Pancreas (tissue), 10 donors: ENCODE data around the gene DZIP1. TPM values are rescaled to one million over a fixed set of nuclear protein-coding genes. Genes with fewer than 3 reads are reported as not detected.
"Not testable (repeated sequence)": the region's sequence is repeated elsewhere in the genome, so short reads cannot be mapped to it uniquely, and the experiment has no call there.

ENCODE experiments used
- ATAC-seq, 4 donors: fragments of 200-7000 bp; cut with Tn5 transposase; one replicate each; pipeline versions ENCODE4 v1.8.0 to v1.9.1; 2020; ENCODE audit warnings: mild to moderate bottlenecking in 4 of 4, moderate library complexity in 4 of 4
- DNase-seq, 6 donors: peaks; one replicate each; pipeline ENCODE4 v3.0.0-alpha.2; 2020
- FAIRE-seq: peaks from 2 replicates; lab custom pipeline; 2012; peaks lifted over from hg19 to GRCh38; lab: Jason Lieb, UNC
- H3K27ac ChIP-seq, 4 donors: fragments of 200-600 bp; sonication (generic); 1 replicate in 3 of 4; 2 replicates in 1 of 4; pipeline versions ENCODE4 v1.5.0 to v1.8.0; 2020
- H3K27me3 ChIP-seq, 4 donors: fragments of 200-600 bp; one replicate each; pipeline ENCODE4 v1.8.0; 2021
- H3K36me3 ChIP-seq, 3 donors: fragments of 200-600 bp; sonication (generic) in 1 of 3; one replicate each; pipeline versions ENCODE4 v1.5.0 to v1.8.0; 2020 to 2021
- H3K4me1 ChIP-seq, 3 donors: fragments of 200-600 bp; one replicate each; pipeline ENCODE4 v1.8.0; 2021
- H3K4me3 ChIP-seq, 4 donors: fragments of 200-600 bp; sonication (generic) in 2 of 4; one replicate each; pipeline versions ENCODE4 v1.5.0 to v1.8.0; 2020 to 2021
- H3K9me3 ChIP-seq, 4 donors: fragments of 200-600 bp; one replicate each; pipeline ENCODE4 v1.8.0; 2021
- WGBS, 2 donors: extraction: QIAGEN DNeasy Blood & Tissue Kit; methylation state at CpG; one replicate each; pipeline ENCODE4 v1.1.7; 2013; 5-methylcytosine and 5-hydroxymethylcytosine counted together
- intact Hi-C, 3 donors: fragments of 100-400 bp; cut with DNase I; formaldehyde crosslinking; loops; one replicate each; pipeline versions ENCODE4 v1.11.1 to v1.14.2; 2022
- polyA plus RNA-seq, 2 donors: library from polyadenylated mRNA; stranded (reverse); fragments of 200-250 nt; gene quantifications; one replicate each; pipeline ENCODE4 v1.2.3, GENCODE V29; 2013
- total RNA-seq, 6 donors: library from RNA; stranded (reverse); fragmentation: NEBNext Ultra II Directional in 4 of 6; extraction: Animal tissue kit (Norgen Biotek cat#: 25700) in 4 of 6; gene quantifications; one replicate each; pipeline versions ENCODE4 v1.2.1 to v1.2.4, GENCODE V29; 2021 to 2023
- TF ChIP-seq, protein P1 (sequence below), 4 donors: fragments of 200-600 bp; sonication (generic) in 3 of 4; IDR thresholded peaks; one replicate each; pipeline versions ENCODE4 v1.5.0 to v1.8.0; 2021; ENCODE audit warnings: antibody characterized with exemption in 4 of 4
- donor health status: healthy with polysubstance abuse.
- donor health status: DM: no; HTN: no; CAD: no; lungs with moderate emphysema.
- donor health status: DM: no; HTN: no; CAD: no.
- donor health status: control.
- donor health status: control.
- donor health status: Bipolar disorder and iron deficiency.
- donor health status: DM: yes; HTN: yes; CAD: no.
- donor health status: DM: no; HTN: no; CAD: no.
- donor health status: DM: no; HTN: no; CAD: no.
- donor health status: DM: yes; HTN: yes; CAD: no.

Gene DZIP1
- total and polyA plus RNA-seq, 8 donors, result 14.5 to 36.5 (median 20.6) TPM

DNA sequence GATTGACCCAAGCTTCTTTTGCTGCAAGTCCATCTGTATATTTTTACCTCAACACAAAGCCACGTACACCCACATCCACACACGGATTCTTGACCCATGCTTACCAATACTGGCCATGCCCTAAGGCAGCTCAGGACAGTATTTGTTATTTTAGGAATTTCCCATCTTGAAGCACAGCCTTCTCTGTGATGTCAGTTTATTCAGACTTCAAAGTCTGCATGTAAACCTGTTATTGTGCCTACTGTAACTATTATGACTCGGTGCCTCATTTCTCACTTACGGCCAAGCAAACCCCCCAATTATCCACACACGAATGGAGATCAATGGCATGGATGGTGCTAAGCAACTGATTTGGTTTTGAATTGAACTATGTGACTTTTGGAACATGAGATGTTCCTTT, 74.5 kb downstream of the DZIP1 start:
- Histone ChIP-seq H3K9me3 (no peaks in the 10 kb centered on the region), H3K4me3 (no peak overlapping the region), H3K27ac (no peak overlapping the region), H3K36me3 (peaks cover 0 to 21% (median 0%) of the 10 kb centered on the region in 3 donors), H3K4me1 (peaks cover 3 to 6% (median 4%) of the 10 kb centered on the region in 3 donors), H3K27me3 (no peaks in the 10 kb centered on the region)
- ATAC-seq (no peak), FAIRE-seq (no peak), DNase-seq (no peak)
- TF ChIP-seq, protein P1, sequence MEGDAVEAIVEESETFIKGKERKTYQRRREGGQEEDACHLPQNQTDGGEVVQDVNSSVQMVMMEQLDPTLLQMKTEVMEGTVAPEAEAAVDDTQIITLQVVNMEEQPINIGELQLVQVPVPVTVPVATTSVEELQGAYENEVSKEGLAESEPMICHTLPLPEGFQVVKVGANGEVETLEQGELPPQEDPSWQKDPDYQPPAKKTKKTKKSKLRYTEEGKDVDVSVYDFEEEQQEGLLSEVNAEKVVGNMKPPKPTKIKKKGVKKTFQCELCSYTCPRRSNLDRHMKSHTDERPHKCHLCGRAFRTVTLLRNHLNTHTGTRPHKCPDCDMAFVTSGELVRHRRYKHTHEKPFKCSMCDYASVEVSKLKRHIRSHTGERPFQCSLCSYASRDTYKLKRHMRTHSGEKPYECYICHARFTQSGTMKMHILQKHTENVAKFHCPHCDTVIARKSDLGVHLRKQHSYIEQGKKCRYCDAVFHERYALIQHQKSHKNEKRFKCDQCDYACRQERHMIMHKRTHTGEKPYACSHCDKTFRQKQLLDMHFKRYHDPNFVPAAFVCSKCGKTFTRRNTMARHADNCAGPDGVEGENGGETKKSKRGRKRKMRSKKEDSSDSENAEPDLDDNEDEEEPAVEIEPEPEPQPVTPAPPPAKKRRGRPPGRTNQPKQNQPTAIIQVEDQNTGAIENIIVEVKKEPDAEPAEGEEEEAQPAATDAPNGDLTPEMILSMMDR (IDR thresholded peaks at IDR 0.05), result no peak
- WGBS, 2 donors, result 84 to 87% methylated on average over 5 of the region's 5 CpGs
- intact Hi-C loops, result no loop called here

DNA sequence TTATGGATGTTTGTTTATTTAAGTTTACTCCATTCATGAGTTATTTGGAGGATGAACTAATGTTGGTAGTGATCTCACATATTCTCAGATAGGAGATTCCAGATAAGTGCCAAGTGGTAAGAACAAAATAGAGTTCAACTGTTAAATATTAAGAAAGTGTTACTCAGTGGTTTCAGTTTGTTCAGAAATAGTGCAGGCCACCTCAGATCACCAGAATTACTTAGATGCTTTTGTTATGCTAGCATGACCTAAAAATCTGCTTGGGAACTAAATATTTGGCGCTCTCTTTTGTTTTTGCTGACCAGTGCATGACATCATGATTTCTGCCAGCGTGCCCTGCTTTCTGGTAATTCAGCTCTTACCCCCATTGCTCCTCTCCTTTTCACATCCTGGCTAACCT, 76.4 kb downstream of the DZIP1 start:
- no peaks in the 10 kb centered on the region for H3K27me3 ChIP-seq
- no peak overlapping the region for H3K27ac ChIP-seq
- no peak overlapping the region for H3K4me3 ChIP-seq
- H3K36me3 ChIP-seq, result peaks cover 0 to 21% (median 0%) of the 10 kb centered on the region in 3 donors
- ATAC-seq, result no peak
- WGBS, 2 donors, result 94 to 95% methylated on average over 2 of the region's 2 CpGs
- no peak for DNase-seq
- TF ChIP-seq, protein P1 (IDR thresholded peaks at IDR 0.05), result no peak
- no peak for FAIRE-seq
- no peaks in the 10 kb centered on the region for H3K9me3 ChIP-seq
- intact Hi-C loops, result no loop called here
- H3K4me1 ChIP-seq, result peaks cover 2 to 11% (median 4%) of the 10 kb centered on the region in 3 donors

DNA sequence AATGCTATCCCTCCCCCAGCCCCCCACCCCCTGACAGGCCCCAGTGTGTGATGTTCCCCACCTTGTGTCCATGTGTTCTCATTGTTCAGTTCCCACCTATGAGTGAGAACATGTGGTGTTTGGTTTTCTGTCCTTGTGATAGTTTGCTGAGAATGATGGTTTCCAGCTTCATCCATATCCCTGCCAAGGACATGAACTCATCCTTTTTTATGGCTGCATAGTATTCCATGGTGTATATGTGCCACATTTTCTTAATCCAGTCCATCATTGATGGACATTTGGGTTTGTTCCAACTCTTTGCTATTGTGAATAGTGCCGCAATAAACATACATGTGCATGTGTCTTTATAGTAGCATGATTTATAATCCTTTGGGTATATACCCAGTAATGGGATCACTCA, 78.7 kb downstream of the DZIP1 start:
- Histone ChIP-seq H3K36me3 (peaks cover 0 to 21% (median 0%) of the 10 kb centered on the region in 3 donors), H3K27ac (peak overlapping the region in 1 of 4 donors; percentile 51)
- H3K9me3 ChIP-seq, ATAC-seq, H3K4me1 ChIP-seq, DNase-seq, H3K4me3 ChIP-seq, FAIRE-seq, intact Hi-C loops, H3K27me3 ChIP-seq: not testable (repeated sequence)
- 98 to 100% methylated on average over 1 of the region's 1 CpG for WGBS, 2 donors

DNA sequence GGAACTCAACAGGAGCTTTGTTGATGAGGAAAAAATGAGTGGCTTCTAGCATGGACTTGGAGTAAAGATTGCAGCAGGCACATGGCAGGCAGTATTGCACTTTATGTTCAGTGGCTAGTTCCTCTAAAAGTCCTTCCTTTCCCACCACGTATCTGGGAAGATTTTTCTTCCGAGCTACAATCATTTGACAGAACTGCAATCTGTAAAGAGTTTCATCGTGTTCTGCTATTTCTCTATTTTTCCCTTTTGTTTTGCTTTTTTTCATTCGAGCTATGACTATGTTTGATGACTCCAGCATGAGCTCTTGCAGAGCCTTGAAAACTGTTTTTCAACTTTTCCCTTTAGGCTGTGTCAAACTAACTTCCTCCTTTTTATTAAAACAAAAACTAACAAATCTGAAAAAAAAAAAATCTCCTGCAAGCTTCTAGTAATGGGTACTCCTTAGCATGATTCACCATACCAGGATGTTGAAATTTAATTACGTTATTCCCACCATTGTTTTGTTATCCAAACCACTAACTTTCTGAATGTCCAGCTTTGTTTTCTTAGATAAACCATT, 79.7 kb downstream of the DZIP1 start:
- H3K27me3 ChIP-seq, result no peaks in the 10 kb centered on the region
- peak in 3 of 4 donors; percentile 32 to 70 (median 67) for ATAC-seq
- no peak overlapping the region for H3K4me3 ChIP-seq
- peaks cover 0 to 5% (median under 1%) of the 10 kb centered on the region in 3 donors for H3K4me1 ChIP-seq
- TF ChIP-seq, protein P1 (IDR thresholded peaks at IDR 0.05), result no peak
- WGBS, 2 donors, result 46 to 48% methylated on average over 5 of the region's 5 CpGs
- no peak for FAIRE-seq
- H3K9me3 ChIP-seq, result no peaks in the 10 kb centered on the region
- DNase-seq, result no peak
- peak overlapping the region in 2 of 4 donors; percentile 35 to 51 for H3K27ac ChIP-seq
- intact Hi-C loops, result no loop called here
- peaks cover 0 to 13% (median 0%) of the 10 kb centered on the region in 3 donors for H3K36me3 ChIP-seq

DNA sequence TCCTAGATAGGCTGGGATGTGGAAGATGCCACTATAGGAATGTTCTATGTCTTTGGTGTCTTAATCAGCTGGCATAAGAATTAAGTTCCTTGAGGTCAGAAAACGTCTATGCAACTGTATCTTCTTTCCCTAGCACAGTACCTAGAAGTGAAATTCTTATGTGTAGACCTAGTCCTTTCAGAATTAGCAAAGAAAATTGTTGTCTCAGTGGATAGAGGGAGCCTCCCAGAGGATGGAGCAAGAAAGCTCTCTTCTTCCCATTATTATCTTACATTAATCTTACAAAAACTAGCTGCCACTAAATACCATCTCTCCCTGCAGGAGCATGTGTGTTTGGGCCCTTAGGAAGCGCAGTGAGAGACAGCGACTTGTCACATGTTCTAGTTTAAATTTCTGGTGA, 80.4 kb downstream of the DZIP1 start:
- DNase-seq (no peak), FAIRE-seq (no peak), ATAC-seq (peak in 1 of 4 donors; percentile 22)
- Histone ChIP-seq H3K27ac (peak overlapping the region in 1 of 4 donors; percentile 4), H3K9me3 (no peaks in the 10 kb centered on the region), H3K4me3 (no peak overlapping the region), H3K27me3 (no peaks in the 10 kb centered on the region), H3K4me1 (peaks cover 0 to 5% (median 5%) of the 10 kb centered on the region in 3 donors), H3K36me3 (peaks cover 0 to 6% (median 0%) of the 10 kb centered on the region in 3 donors)
- WGBS, 2 donors, result 68 to 69% methylated on average over 3 of the region's 3 CpGs
- TF ChIP-seq, protein P1 (IDR thresholded peaks at IDR 0.05), result no peak
- intact Hi-C loops, result no loop called here
